Activated CD8-positive, alpha-beta memory T cell treated with anti-CD3 and anti-CD28 coated beads, Interleukin-2, amount 50 U/mL, for 48 hours (primary cell): ENCODE results near the gene DMBT1.

Experiments used
- DNase-seq: peaks from one replicate; pipeline ENCODE4 v3.0.0-alpha.2; 2020

DMBT1 gene

DNA sequence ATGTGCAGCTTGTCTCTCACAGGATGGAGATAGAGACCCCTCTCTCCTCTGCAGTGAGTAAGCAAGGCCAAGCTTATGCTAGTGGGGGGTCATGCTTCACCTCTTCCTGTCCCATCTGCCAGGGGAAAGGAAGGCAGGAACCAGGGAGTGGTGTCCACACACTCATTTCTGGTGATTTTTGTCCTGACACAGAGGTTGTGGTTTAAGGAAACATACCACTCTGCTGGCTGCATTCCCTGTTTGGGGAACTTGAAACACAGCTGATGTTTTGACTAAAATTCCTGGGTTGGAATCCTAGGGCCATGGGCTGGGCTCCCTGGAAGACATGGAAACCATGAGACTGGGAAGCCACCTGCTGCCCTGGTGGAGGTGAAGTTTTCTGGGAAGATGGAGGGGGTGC lies 117.7 kb downstream of the DMBT1 start:
- no peak for DNase-seq

DNA sequence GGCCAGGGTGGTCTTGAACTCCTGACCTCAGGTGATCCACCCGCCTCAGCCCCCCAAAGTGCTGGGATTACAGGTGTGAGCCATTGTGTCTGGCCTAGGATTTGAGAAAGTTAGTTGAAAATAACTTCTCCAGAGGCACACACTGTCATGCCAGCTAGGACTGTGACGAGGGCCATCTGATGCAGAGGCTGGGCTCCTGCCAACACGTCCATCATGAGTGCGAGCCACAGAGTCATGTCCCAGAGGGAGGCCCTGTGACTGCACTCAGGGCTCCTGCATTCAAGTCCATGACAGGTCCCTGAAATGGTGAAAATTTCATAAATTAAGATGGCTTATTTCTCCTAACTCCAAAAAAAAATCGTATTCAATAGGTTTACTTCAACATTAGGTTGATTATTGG lies 122.0 kb downstream of the DMBT1 start:
- no peak for DNase-seq

DNA sequence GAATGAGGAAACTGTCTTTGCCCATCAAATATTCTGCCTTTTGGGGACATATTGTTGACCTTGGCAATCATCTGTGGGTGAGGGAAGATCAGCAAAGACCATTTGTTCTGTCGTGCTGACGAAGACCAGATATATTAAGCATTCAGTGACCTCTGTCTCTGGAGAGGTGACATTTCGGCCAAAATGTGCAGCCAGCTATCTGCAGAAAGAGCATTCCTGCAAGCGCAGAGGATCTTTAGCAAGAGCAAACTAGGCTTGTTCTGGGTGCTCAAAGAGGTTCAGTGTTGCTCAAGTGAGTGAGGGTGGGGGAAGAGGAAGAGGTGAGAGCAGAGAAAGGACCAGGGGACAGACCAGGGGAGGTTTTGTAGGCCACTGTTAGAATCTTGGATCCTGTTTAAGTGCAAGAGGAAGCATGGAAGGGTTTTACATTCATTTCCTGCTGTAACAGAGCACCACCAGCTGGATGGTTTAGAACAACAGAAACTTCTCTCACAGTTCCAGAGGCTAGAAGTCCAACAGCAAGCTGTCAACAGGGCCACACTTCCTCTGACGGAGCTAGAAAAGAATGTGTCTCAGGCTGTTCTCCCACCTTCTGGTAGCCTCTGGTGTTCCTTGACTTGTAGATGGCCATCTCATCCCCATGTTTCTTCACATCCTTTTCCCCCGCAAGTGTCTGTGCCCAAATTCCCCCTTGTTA lies 127.9 kb downstream of the DMBT1 start:
- no peak for DNase-seq

DNA sequence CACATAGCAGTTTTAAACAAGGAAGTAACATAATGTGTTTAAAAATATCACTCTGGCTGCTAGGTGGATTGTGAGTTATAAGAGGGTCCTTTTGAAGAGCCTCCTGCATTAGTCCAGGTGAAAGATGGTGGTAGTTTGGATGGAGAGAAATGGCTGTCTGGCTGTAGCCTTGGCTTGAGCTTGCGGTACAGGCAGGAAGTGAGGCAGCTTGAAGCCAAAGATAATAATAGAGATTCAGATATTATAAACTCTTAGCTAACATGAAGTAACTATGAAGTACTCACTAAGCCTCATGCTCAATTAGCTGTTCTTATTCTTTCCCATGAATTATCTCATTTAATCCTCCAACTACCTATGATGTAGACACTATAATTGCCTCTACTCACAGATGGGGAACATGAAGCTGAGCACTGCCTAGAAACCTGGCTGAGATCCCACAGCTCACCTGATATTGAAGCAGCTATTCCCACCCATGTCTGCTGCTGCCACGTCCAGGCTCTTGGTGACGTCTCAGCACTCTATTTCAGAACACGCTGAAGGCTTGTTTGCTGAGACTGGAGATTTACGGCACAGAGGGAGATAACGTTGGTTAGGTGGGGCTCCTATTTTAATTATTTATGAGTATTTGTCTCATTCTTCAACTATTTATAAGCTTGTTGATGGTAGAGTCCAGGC lies 128.7 kb downstream of the DMBT1 start:
- no peak for DNase-seq

DNA sequence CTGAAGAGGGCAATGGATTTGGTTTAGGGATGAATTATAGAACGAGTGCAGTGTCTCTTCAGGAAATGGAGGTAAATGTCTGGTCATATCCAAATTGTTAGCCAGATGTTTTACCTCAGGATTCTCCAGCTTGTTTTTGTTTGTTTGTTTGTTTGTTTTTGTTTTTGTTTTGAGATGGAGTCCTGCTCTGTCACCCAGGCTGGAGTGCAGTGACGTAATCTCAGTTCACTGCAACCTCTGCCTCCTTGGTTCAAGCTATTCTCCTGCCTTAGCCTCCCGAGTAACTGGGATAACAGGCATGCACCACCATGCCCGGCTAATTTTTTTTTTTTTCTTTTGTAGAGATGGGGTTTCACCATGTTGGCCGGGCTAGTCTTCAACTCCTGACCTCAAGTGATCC lies 132.2 kb downstream of the DMBT1 start:
- DNase-seq = no peak
